Calu3 (cell line): ENCODE data around the gene UTP15. TPM values are rescaled to one million over a fixed set of nuclear protein-coding genes. Genes with fewer than 3 reads are reported as not detected.
A peak's percentile ranks its signal among the peaks of the same experiment; 100 is the strongest.

Source experiments
- Bru-seq: library from RNA; stranded (reverse); fragments of 400-500 nt; gene quantifications from one replicate; lab custom pipeline; 2021; lab: Mats Ljungman, UMichigan
- BruChase-seq, 2 experiments: library from RNA; stranded (reverse); fragments of 400-500 nt; gene quantifications; one replicate each; lab custom pipeline; 2021; lab: Mats Ljungman, UMichigan
- BruUV-seq: library from RNA; stranded (reverse); fragments of 400-500 nt; replicated peaks from 2 replicates; lab custom pipeline; 2021; lab: Mats Ljungman, UMichigan
- CTCF ChIA-PET: fragments of 300-600 bp; sonication (Branson Sonifier 250); formaldehyde crosslinking; loops from one replicate; lab custom pipeline; 2022; ENCODE audit warnings: antibody characterized with exemption; lab: Charles Lee
- DNase-seq: peaks from one replicate; pipeline ENCODE4 v3.0.0; 2022
- H3K27ac Mint-ChIP-seq: one replicate; pipeline ENCODE4 v1.8.0; 2022; ENCODE audit warnings: mixed read lengths; ENCODE audit not compliant: unreplicated experiment
- H3K27me3 Mint-ChIP-seq: one replicate; pipeline ENCODE4 v1.8.0; 2022; ENCODE audit warnings: mixed read lengths; ENCODE audit not compliant: unreplicated experiment
- H3K36me3 Mint-ChIP-seq: one replicate; pipeline ENCODE4 v1.8.0; 2022; ENCODE audit warnings: mild to moderate bottlenecking, moderate library complexity, mixed read lengths; ENCODE audit not compliant: insufficient read depth, unreplicated experiment
- H3K4me1 Mint-ChIP-seq: one replicate; pipeline ENCODE4 v1.8.0; 2022; ENCODE audit warnings: mild to moderate bottlenecking, low read depth, mixed read lengths; ENCODE audit not compliant: unreplicated experiment
- H3K4me3 Mint-ChIP-seq: one replicate; pipeline ENCODE4 v1.8.0; 2022; ENCODE audit warnings: mild to moderate bottlenecking, low read depth, moderate library complexity, mixed read lengths; ENCODE audit not compliant: unreplicated experiment
- H3K9me3 Mint-ChIP-seq: one replicate; pipeline ENCODE4 v1.8.0; 2022; ENCODE audit warnings: low read depth, mixed read lengths; ENCODE audit not compliant: unreplicated experiment
- intact Hi-C: fragments of 100-400 bp; cut with micrococcal nuclease; formaldehyde crosslinking; loops from one replicate; pipeline ENCODE4 v1.10.0; 2022; ENCODE audit not compliant: unreplicated experiment
- long read RNA-seq: library from polyadenylated mRNA; stranded (forward); transcript quantifications from one replicate; pipeline ENCODE4 v2.0.0, GENCODE V29; 2022
- total RNA-seq: library from RNA; stranded (reverse); gene quantifications from 2 replicates; pipeline ENCODE4 v1.2.3, GENCODE V29; 2022
- TF ChIP-seq, protein P1 (sequence below): fragments of 200-600 bp; IDR thresholded peaks from one replicate; pipeline ENCODE4 v1.8.0; 2022; ENCODE audit warnings: antibody characterized with exemption; ENCODE audit not compliant: unreplicated experiment

Gene UTP15, protein sequence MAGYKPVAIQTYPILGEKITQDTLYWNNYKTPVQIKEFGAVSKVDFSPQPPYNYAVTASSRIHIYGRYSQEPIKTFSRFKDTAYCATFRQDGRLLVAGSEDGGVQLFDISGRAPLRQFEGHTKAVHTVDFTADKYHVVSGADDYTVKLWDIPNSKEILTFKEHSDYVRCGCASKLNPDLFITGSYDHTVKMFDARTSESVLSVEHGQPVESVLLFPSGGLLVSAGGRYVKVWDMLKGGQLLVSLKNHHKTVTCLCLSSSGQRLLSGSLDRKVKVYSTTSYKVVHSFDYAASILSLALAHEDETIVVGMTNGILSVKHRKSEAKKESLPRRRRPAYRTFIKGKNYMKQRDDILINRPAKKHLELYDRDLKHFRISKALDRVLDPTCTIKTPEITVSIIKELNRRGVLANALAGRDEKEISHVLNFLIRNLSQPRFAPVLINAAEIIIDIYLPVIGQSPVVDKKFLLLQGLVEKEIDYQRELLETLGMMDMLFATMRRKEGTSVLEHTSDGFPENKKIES
- total RNA-seq (44.4 and 47.5 TPM in 2 replicates), Bru-seq, nascent RNA (percentile 91 among the genes with signal in this experiment), BruChase-seq, experiment 1, labeled RNA remaining after a 6-hour chase (percentile 90 among the genes with signal in this experiment), BruChase-seq, experiment 2, labeled RNA remaining after a 2-hour chase (percentile 96 among the genes with signal in this experiment)
- long read RNA-seq, transcript UTP15-201 (13 exons, 3,687 nt): major isoform, 18 of 23 reads
- long read RNA-seq, partial matches to known transcripts: 1 of 23 reads
- long read RNA-seq, other reads (novel, unspliced or antisense): 4 of 23 reads

- TF ChIP-seq, protein P1, sequence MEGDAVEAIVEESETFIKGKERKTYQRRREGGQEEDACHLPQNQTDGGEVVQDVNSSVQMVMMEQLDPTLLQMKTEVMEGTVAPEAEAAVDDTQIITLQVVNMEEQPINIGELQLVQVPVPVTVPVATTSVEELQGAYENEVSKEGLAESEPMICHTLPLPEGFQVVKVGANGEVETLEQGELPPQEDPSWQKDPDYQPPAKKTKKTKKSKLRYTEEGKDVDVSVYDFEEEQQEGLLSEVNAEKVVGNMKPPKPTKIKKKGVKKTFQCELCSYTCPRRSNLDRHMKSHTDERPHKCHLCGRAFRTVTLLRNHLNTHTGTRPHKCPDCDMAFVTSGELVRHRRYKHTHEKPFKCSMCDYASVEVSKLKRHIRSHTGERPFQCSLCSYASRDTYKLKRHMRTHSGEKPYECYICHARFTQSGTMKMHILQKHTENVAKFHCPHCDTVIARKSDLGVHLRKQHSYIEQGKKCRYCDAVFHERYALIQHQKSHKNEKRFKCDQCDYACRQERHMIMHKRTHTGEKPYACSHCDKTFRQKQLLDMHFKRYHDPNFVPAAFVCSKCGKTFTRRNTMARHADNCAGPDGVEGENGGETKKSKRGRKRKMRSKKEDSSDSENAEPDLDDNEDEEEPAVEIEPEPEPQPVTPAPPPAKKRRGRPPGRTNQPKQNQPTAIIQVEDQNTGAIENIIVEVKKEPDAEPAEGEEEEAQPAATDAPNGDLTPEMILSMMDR: no peak
- peak within 1 kb of the TSS; percentile 70 for H3K4me3 Mint-ChIP-seq
- DNase-seq: peak; percentile 99
- H3K27ac Mint-ChIP-seq: peak within 1 kb of the TSS; percentile 68
- H3K4me1 Mint-ChIP-seq: peaks cover 16% of the 10 kb centered on the region
- CTCF ChIA-PET: interaction anchor here (0.6 to 1.9 kb wide), 4 partner anchors 21 to 69 kb away, joined by 3 to 5 read pairs (median 4); no protein-coding TSS in a partner anchor
- H3K9me3 Mint-ChIP-seq: no peaks in the 10 kb centered on the region
- intact Hi-C loops: loop anchor here (2.0 kb wide), 1 partner anchor 51 kb away; no protein-coding TSS in a partner anchor
- BruUV-seq: no TSS peak
- no peaks in the 10 kb centered on the region for H3K27me3 Mint-ChIP-seq
- H3K36me3 Mint-ChIP-seq: peaks cover 34% of the 10 kb centered on the region
Observed at GRCh38 chr5:73565139-73565968, at the start of gene UTP15, which contains the start of gene ANKRA2. TSS of gene UTP15 (plus strand) at chr5:73565743. CDS start at chr5:73567345, 1,602 bp downstream. TSS of gene ANKRA2 (minus strand) at chr5:73565639. CDS start at chr5:73562881, 2,758 bp downstream.

DNA sequence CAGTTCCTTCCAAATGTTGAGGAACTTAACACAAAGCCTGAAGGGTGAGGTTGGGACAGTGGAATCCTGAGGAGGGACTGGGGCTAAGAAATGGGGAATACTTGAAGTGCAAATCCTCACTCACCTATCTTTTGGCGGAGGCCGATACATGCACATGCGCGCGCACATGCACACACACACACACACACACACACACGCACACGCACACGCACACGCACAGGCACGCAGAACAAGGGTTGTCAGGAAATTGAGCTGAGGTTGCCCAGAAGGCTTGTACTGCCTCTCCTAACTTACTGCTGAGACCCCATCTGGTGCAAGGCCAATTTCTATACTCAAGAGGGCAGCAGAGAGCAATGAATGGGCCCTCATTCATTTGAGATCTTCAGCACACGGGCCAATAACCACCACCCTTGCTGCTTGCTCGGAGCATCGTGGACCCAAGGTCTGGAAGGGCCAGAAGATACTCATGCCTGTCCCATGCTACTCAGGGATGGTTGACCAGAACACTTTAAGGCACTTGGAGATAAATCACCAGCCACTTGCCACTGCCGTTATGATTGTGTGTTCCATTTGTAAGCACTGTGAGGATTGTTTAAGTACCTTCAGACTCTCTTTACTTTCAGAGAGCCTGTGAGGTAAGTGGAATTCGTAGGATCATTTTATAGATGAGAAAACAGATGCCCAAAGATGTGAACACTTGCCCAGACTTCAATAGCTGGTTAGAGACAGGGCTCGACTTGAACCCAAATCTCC lies 45.8 kb upstream of the UTP15 start:
- no TSS peak for BruUV-seq
- TF ChIP-seq, protein P1: peak; percentile 54
- no peaks in the 10 kb centered on the region for H3K9me3 Mint-ChIP-seq
- H3K4me3 Mint-ChIP-seq: no peak overlapping the region
- H3K36me3 Mint-ChIP-seq: peaks cover 14% of the 10 kb centered on the region
- peak overlapping the region; percentile 59 for H3K27ac Mint-ChIP-seq
- peaks cover 18% of the 10 kb centered on the region for H3K4me1 Mint-ChIP-seq
- DNase-seq: peak; percentile 83
- no peaks in the 10 kb centered on the region for H3K27me3 Mint-ChIP-seq
- intact Hi-C loops: loop anchor here (1.0 kb wide), 1 partner anchor 18 kb away; no protein-coding TSS in a partner anchor
- CTCF ChIA-PET: interaction anchor here (0.7 to 1.3 kb wide), 7 partner anchors 10 to 294 kb away, joined by 3 to 5 read pairs (median 3); partner anchors contain the start of gene FOXD1

DNA sequence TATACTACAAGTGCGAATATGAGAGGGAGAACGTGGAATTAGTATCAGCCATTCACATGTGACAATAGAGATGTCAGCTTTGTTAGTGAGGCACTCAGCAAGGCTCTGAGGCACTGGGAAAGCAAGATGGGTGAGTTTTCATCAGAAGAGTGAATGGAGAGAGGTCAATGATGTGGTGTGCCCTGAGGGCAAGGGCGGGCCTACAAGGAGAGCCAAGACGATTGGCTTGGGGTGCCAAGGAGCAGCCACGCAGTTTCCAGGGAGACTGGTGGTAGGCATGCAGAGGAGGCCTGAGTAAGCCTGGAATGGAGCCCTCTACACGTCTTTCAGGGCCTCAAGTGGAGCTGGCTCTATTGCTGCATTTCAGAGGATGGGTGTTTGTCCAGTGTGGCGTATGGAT lies 42.6 kb upstream of the UTP15 start:
- BruUV-seq: no TSS peak
- CTCF ChIA-PET: no interaction called here
- Mint-ChIP-seq H3K36me3 (peaks cover 8% of the 10 kb centered on the region), H3K9me3 (no peaks in the 10 kb centered on the region), H3K4me3 (no peak overlapping the region), H3K27me3 (no peaks in the 10 kb centered on the region), H3K4me1 (peaks cover 10% of the 10 kb centered on the region), H3K27ac (no peak overlapping the region)
- DNase-seq: no peak
- TF ChIP-seq, protein P1: no peak
- intact Hi-C loops: no loop called here
